Ureter (tissue), 1 donor: ENCODE results near the gene THBS4. TPM values are rescaled to one million over a fixed set of nuclear protein-coding genes. Genes with fewer than 3 reads are reported as not detected.
A peak's percentile ranks its signal among the peaks of the same experiment; 100 is the strongest.

Source experiments
- DNase-seq: peaks from one replicate; pipeline ENCODE4 v3.0.0-alpha.2; 2020; ENCODE audit warnings: low spot score
- total RNA-seq: library from RNA; stranded (reverse); gene quantifications from one replicate; pipeline ENCODE4 v1.2.4, GENCODE V29; 2023
- donor health status: DM: yes; HTN: yes; CAD: no.

The THBS4 gene
- total RNA-seq, result 2.8 TPM

DNA sequence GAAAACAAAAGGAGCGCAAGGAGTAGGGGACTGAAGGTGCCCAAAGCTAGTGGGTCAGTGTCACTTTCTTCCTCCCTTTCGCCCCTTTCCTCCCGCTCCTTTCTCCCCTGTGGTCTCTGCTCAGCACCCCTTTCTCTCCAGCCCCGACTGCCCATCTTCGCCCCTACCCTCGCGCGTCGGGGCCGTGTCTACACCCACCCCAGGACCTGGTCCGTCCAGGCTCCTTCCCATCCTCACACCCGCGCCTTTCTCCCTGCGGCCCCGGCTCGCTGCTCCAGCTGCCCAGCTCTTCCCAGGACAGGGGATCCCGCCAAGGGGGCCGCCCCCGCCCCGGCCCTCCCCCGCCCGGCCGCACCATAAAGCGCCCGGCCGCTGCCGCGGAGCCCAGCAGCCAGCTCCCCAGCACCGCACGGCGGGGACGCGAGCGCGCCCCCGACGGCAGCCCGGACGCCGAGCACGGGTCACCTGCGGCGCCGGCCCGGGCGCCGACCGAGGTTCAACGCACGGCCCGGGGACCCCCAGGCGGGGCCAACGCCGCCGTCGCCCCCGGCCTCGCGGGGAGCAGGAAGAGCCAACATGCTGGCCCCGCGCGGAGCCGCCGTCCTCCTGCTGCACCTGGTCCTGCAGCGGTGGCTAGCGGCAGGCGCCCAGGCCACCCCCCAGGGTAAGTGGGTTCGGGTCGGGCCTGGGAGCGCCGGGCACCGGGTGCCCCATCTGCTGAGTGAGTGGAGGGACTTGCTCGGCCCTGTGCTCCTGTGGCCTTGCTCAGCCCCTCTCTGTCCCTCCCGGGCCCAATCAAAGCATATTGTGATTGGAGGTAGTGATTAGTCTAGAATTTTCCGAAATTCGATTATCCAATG is at the start of gene THBS4:
TSS of gene THBS4 (plus strand) at position 387 of the 860 bp plus-strand sequence. CDS start at position 577, 190 bp downstream.
- DNase-seq, result no peak

DNA sequence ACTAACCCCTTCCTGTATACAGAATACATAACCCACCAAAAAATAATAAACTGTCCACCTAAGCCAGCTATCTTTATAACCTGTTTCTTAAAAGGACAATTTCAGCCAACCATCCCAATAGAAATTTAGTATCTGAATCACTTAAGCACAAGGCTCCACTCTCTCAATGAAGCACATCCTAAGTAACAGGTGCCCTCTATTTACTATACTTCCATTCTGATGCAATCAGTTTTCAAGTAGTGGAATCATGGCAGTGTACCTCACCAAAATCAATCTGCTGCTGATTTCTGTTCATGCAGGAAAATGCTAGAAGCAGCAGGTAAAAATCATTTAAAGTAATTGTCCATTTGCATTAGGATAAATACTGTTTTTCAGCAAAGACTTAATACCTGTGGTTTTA is 48.9 kb upstream of the THBS4 start:
- no peak for DNase-seq

- DNase-seq, result no peak
Observed at GRCh38 chr5:79990205-79990597, 44.9 kb upstream of the THBS4 start.

DNA sequence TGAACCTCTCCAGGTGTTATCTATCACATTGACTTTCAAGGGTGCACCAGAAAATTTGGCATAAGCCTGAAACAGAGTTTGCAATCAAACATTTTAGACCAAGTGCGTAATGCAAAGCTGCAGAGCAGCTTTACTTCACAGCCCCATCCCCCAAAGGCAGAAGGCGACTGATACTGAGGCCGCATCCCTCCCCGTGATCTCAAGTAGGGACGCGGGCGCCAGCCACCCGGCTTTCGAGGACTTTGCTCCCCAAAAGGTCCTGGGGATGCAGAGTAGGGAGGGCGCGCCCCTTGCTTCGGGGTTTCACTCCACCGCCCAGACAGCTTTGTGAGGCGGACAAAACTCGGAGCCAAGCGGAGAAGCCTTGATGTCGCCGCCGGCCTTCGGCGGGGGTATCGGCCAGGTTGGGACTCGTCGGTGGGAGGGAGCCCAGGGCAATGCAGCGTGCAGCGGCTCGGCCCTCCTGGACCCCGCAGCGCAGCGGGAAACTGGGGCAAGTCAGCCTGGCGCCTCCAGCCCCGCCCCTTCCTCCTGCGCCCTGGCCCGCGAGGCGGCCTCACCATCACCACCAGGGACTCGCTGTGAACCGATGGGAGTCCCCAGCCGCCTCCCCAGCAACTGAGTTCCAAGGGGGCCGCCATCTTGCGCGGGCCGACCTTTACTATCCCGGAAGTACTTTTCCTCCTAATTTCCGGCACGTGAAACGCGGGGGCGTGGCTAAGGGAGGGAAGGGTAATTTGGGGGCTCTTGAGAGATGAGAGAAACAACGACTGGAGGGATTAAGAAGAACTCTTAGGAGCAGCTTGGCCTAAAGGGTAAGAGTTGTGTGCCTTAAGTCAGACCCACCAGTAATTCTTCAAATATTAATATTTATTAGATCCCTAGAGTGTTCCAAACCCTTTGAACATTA is 44.3 kb upstream of the THBS4 start, which contains the start of gene MTX3:
TSS of gene MTX3 (minus strand) at position 665 of the 910 bp plus-strand sequence. CDS start at position 641, 24 bp downstream.
- peak; percentile 86 for DNase-seq

DNA sequence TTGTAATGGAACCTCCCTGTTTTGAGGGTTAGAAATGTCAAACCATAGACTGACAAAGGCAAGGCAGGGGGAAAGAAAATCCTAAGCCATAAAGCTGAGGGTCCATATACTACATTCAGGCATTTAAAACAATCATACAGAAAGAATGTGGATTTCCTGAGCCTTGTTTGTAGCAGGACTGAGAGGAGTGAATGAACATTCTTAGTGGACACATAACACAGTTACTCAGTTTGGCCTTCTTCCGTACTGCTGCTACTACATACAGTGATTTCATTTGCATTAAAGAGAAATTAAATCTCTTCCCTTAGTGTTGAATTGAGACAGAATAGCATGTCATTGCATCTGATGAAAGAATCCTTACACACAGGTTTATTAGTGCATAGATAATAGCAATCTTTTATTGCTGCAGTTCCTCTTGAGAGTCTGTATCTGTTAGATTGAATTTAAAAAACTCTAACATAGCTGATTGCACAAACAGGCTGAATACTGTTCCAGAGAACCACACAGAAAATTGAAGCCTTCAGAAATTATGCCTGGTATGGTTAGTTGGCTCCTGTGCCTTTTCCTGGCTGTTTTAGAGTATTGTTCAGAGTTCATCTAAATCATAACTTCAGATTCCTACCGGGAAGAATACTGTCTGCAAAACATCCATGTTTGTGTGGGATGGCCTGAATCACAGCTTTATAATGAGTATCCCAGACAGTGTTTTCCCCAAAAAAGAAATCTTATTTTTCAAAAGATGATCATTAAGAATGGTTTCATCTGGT is 42.1 kb upstream of the THBS4 start:
- no peak for DNase-seq

GRCh38 chr5:79999722-80000121 is 35.4 kb upstream of the THBS4 start:
- no peak for DNase-seq

GRCh38 chr5:80002677-80003076 is 32.5 kb upstream of the THBS4 start:
- DNase-seq, result no peak

DNA sequence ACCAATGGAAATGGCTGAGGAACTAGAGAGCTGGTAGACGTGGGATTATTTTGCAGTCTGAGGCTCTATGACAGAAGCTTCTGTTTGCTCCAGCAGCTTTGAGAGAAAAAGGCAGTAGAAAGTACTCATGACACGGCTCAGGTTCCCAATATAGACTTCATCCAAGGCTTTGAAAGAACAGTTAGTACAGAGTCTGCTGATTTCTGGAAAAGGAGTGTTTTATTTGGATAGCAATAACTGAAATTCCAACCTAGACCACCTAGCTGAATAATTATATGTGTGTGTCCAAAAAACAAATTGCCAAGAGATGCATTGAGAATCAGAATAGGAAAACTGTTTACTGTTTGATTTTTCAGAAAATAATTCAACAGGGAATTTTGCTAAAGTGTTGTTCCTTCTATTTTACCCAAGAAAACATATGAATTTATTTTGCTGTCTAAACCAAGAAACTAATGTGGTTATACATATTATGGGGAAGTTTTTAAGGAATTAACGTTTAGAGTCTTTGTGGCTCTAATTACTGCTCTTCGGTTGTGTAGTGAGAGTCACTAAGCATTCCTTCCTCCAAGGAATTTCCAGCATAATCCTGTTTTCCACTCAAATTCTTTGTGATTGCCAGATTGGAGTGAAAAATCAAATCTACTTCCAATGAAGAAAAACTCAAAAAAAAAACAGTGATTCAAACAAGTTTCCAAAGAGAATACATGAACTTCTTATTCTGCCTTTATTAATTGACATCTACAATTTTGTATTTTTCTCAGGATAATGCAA is 26.0 kb upstream of the THBS4 start:
- no peak for DNase-seq

DNA sequence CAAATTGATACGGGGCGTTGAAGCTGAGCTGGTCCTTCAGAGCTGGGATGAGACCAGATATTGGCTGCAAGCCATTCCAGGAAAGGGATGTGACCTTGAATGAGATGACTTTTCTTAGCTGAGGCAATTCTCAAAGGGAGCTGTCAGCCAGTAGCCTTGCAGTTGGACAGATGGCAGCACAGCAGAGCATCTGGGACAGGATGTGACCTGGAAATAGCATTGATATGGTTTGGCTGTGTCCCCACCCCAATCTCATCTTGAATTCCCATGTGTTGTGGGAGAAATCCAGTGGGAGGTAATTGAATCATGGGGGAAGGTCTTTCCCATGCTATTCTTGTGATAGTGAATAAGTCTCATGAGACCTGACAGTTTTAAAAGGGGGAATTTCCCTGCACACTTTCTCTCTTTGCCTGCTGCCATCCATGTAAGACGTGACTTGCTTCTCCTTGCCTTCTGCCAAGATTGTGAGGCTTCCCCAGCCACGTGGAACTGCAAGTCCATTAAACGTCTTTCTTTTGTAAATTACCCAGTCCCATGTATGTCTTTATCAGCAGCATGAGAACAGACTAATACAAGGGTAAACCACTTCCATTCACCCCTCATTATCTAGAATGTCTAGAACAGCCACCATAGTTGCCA is 24.3 kb upstream of the THBS4 start:
- no peak for DNase-seq

DNA sequence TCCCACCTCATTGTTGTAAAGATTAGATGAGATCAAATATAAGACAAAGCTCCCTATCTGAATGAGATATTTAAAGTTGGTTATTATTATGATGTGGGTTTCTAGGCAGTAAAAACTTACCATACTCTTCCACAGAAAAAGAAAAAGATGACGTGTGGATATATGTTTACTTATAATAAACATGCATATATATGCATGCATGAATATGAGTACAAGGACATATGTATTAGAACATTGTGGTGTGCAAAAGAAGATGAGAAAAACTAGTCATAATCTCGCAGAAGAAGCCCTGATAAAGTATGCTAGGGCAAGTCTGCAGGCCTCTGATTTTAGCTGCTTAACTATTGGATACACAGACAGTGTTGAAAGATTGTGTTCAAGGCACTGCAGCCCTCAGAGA is 10.1 kb upstream of the THBS4 start:
- DNase-seq, result no peak

GRCh38 chr5:80026841-80027240 is 8.3 kb upstream of the THBS4 start:
- no peak for DNase-seq

DNA sequence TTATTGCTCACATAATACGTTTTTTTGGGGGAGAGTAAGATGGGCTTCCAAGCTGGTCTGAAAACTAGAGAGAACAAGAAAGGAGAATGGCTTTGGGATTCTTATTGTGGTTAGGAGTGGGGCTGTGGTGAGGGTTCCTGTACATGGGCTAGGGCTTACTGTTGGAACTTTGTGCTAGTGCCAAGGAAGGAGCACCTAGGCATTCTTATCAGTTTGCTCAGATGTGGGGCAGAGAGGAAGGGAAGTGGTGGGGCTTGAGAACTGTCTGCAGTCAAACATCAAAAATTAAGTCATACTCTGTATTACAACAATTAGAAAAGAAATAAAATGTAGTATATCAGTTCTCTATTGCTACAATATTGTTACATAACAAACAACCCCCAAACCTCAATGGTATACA is 4.0 kb upstream of the THBS4 start:
- no peak for DNase-seq

GRCh38 chr5:80033513-80033912 is 1.6 kb upstream of the THBS4 start:
- no peak for DNase-seq

GRCh38 chr5:80034559-80034958 is 589 bp upstream of the THBS4 start:
- DNase-seq, result no peak

- DNase-seq, result no peak
Observed at GRCh38 chr5:80035839-80036238, 691 bp downstream of the THBS4 start.

GRCh38 chr5:80036615-80037014 is 1.5 kb downstream of the THBS4 start:
- no peak for DNase-seq

DNA sequence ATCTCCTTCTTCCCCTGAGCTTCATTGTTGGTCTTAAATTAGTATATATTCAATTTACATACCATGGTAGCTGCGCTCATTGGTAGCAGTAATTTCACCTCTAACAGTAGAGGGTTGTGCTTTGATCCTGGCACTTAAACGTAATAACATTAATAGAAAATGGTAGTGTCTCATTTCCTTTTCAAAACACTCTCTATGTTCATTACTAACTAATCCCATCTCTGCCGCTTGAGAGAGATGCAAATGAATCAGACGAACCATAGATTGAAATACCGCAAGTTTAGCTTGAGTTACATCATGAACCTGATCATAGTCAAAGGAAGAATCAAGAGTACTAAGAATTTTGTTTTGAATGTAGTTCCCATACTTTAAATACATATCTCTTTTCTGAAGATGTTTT is 2.2 kb downstream of the THBS4 start:
- no peak for DNase-seq

DNA sequence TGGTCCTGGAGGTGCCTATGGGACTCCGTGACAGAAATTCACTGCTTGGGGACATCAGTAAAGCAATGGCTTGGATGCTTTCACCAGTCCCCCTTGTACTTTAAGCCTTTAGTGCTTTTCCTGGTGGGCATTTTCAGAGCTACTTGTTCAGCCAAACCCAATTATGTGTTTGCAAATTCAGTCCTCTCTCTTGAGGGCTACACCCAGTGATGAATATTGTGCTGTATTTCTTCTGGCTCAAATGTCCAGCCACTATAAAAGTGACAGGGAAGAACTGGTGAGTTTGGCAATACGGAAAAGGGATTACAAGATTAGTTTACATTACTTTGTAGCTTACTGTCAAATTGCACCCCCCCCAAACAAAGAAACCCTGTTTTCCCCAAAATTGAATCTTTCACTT is 4.5 kb downstream of the THBS4 start:
- no peak for DNase-seq

DNA sequence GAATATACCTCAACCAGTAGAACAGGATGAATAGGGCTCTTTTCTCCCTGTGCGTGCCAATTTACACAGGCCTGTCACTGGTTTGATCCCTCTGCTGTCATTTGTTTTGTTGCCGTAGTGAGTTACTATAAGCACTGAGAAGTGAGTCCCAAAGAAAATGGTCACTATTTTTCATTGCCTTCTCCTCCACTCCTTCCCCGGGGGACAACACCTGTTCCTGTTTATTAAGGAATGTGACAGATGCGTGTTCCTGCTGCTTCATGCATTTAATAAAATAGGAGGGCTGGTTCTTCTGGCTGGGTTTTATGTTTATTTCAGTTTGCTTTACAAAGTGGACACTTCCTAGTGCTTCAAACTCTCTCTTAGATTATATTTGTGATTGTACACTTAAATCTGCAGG is 6.4 kb downstream of the THBS4 start:
- no peak for DNase-seq

- DNase-seq, result no peak
Observed at GRCh38 chr5:80042330-80042729, 7.2 kb downstream of the THBS4 start.

GRCh38 chr5:80043187-80043586 is 8.0 kb downstream of the THBS4 start:
- no peak for DNase-seq
